ENCODE results near the gene CNTN4.

CNTN4 gene

GRCh38 chr3:3038201-3038991 lies 939.7 kb downstream of the CNTN4 start:
- no peak for DNase-seq (ENCODE audit: low spot score)

- no peak for DNase-seq (ENCODE audit: low spot score)
These were observed 955.3 kb downstream of the CNTN4 start for GRCh38 chr3:3053974-3054373.

- no peak for DNase-seq (ENCODE audit: low spot score)
These were observed 961.0 kb downstream of the CNTN4 start for GRCh38 chr3:3059645-3060044.

GRCh38 chr3:3064297-3064696 lies 965.6 kb downstream of the CNTN4 start:
- no peak for DNase-seq (ENCODE audit: low spot score)

GRCh38 chr3:3065876-3066275 lies 967.2 kb downstream of the CNTN4 start:
- no peak for DNase-seq (ENCODE audit: low spot score)

GRCh38 chr3:3066378-3066777 lies 967.7 kb downstream of the CNTN4 start:
- no peak for DNase-seq (ENCODE audit: low spot score)

- no peak for DNase-seq (ENCODE audit: low spot score)
These were observed 968.2 kb downstream of the CNTN4 start for GRCh38 chr3:3066910-3067309.

- no peak for DNase-seq (ENCODE audit: low spot score)
These were observed 969.8 kb downstream of the CNTN4 start for GRCh38 chr3:3068358-3068881.

- no peak for DNase-seq (ENCODE audit: low spot score)
These were observed 971.1 kb downstream of the CNTN4 start for GRCh38 chr3:3069723-3070122.

GRCh38 chr3:3071136-3071535 lies 972.5 kb downstream of the CNTN4 start:
- DNase-seq (ENCODE audit: low spot score) = no peak

GRCh38 chr3:3074551-3075257 lies 976.0 kb downstream of the CNTN4 start:
- DNase-seq (ENCODE audit: low spot score) = no peak

GRCh38 chr3:3080309-3080708 lies 981.6 kb downstream of the CNTN4 start:
- DNase-seq (ENCODE audit: low spot score) = no peak

GRCh38 chr3:3081381-3082233 lies 982.9 kb downstream of the CNTN4 start:
- no peak for DNase-seq (ENCODE audit: low spot score)

GRCh38 chr3:3082234-3082924 lies 983.7 kb downstream of the CNTN4 start:
- no peak for DNase-seq (ENCODE audit: low spot score)

GRCh38 chr3:3084890-3085289 lies 986.2 kb downstream of the CNTN4 start:
- no peak for DNase-seq (ENCODE audit: low spot score)

- DNase-seq (ENCODE audit: low spot score) = no peak
These were observed 987.1 kb downstream of the CNTN4 start for GRCh38 chr3:3085782-3086181.

- DNase-seq (ENCODE audit: low spot score) = no peak
These were observed 987.6 kb downstream of the CNTN4 start for GRCh38 chr3:3086239-3086638.

GRCh38 chr3:3087279-3087678 lies 988.6 kb downstream of the CNTN4 start:
- DNase-seq (ENCODE audit: low spot score) = no peak

GRCh38 chr3:3087716-3088465 lies 989.2 kb downstream of the CNTN4 start:
- no peak for DNase-seq (ENCODE audit: low spot score)

GRCh38 chr3:3089017-3089416 lies 990.4 kb downstream of the CNTN4 start:
- DNase-seq (ENCODE audit: low spot score) = no peak

GRCh38 chr3:3097958-3098357 lies 999.3 kb downstream of the CNTN4 start:
- DNase-seq (ENCODE audit: low spot score) = no peak
